ENCODE measurements around the gene C17orf67.
A peak's percentile ranks its signal among the peaks of the same experiment; 100 is the strongest.

The C17orf67 gene

DNA sequence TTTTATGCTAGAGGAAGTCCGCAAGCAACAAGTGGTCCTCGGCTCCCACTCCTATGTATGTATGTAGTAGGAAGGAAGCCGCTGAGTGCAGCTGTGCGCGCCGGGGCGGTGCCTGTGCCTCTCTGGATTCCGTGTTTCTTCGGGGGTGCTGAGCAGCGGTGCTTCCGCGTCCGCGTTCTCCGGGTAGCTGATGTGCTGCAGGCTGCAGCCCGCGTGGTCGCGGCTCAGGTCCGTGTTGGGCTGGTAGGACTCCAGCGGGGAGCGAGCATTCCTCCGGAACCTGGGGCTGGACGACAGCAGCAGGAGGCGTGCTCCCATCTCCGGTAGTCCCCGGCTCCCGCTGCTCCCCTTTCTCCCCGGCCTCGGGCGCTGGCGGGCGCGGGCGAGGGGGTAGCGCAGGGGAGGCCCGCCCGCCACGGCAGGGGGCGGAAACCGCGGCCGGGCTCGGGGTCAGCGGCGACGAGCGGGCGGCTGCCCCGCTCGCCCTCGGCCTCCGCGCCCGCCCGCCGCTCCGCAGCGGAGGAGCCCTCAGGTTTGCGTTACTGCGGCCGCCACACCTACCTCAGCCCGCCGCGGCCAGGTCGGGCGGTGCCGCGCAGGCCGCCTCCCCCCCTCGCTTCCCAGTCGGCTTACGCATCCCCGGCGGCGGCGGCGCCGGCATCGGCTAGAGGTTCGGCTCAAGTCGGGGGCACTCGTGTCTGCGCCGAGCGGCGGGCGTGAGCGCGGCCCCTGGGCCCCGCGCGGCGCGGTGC lies 487 bp downstream of the C17orf67 start:
- peak in 32 of 51 donors; percentile 7 to 62 (median 34) for DNase-seq

GRCh38 chr17:56832446-56832845 lies 1.3 kb downstream of the C17orf67 start:
- DNase-seq, result no peak

DNA sequence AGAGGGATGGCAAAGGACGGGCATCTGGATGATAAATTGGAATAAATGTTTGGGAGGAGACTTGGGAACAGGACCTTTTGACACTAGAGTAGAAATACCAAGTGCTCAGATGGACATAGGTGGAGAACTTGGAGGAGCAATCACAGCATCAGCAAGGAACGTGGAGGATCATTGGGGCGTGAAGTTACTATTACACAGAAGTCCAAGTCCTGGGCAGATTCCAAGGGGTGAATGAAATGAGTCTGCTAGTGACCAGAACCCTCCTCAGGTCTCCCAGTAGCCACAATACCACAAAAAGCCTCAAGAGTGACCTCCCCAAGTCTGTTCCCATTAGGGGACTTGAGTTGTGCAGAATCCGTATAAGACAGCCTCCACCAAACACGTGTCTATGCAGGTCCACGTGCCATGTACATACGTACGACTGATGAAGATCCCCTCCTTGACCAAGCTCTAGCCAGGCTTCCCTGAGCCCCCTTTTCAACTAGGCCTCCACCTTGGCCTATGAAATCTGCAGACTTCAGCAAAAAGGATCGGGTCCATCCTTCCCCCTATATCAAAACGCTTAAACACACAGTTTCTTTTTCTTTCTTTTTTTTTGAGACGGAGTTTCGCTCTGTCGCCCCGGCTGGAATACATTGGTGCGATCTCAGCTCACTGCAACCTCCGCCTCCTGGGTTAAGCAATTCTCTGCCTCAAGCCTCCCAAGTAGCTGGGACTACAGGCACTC lies 2.2 kb downstream of the C17orf67 start:
- no peak for DNase-seq

DNA sequence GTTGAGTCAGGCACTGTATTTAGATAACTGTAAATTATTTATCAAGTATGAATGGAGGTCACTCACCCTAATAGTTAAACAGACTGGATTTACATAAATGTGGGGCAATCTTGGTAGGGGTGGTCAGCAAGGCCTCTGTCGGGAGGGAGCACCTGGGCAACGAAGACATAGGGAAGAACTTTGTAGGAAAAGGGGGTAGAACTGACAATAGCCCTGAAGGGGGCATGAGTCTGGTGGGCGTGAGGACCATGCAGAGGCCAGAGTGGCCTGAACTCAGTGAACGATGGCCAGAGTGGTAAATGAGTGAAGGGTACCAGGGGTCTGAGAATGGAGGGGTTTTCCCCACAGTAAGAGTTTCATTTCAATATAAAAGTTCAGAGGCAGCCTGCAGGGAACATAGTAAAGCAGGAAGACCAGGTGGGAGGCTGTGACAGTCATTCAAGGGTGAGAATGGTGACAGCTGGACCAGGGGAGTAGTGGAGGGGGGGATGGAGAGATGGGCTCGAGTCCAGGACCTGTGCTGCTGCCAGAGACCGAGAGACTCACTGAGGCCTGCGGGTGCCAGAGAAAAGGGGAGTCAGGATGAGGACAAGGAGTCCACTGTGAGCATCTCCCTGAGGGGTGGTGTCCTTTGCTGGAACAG lies 2.9 kb downstream of the C17orf67 start:
- no peak for DNase-seq

DNA sequence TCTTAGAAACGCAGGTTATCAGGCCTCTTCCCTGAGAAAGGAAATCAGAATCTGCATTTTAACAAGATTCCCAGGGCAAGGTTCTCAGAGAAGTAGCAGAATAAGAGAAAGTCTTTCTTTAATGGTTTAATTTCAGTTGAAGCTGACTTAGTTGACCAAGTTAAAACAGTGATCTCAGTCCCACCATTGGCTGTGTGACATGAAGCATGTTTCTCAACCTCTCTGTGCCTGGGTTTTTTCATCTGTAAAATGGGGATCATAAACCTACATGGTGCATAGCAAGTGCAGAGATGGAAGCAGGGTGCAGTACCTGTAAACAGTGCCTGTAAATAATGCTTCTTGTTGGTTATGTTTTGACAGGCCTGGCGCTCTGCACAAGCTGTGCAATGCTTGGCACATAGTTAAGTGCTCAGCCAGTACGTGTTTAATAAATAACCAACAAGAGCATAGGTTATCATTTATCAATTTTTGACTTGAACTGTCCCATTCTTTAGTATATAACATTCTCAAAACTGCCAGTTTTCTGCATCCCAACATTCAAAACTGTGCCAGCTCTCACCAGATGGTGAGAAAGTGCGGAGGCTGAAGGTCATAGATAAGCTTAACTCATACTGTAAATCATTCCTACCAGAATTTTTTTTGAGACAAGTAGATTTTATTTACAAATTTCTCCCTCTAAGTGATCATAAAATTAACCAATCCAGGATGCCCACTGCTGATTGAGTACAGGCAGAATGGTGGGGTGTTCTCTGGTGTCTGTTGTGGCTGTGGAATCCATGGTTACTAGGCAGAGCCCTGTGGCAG lies 6.9 kb downstream of the C17orf67 start:
- no peak for DNase-seq

GRCh38 chr17:56824503-56824902 lies 9.2 kb downstream of the C17orf67 start:
- no peak for DNase-seq

- no peak for DNase-seq
Measured at GRCh38 chr17:56823848-56824247, 9.9 kb downstream of the C17orf67 start.

DNA sequence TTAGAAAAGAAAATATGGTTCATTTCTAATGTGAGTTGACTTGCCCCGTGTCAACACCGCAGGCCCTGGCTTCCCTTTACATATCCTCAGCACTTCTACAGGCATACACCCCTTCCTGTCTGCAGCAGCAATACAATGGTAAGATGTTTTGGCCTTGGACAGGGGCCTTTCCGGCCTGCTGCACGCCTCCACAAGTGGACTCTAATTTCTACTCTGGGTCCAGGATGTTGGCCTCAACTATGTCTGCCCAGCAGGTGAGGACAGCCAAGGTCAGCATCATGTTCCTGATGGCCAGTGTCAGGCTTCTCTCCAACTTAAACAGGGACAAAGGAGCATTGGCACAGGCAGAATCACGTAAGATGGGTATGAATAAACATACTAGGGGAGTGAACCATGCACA lies 11.0 kb downstream of the C17orf67 start:
- no peak for DNase-seq

GRCh38 chr17:56821847-56822534 lies 11.7 kb downstream of the C17orf67 start:
- no peak for DNase-seq

DNA sequence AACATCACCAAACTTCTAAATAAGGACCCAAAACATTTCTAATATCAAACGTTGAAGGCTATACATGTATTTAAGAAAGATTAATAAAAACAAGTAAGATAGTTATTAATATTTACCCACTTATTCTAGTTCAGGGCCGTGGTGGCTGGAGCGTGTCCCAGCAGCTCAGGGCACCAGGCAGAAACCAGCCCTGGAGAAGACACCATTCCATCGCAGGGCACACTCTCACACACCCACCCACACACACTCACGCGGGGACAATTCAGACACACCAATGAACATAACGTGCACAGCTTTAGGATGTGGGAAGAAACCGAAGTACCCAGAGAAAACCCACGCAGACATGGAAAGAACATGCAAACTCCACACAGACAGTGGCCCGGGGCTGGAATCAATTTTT lies 13.5 kb downstream of the C17orf67 start:
- no peak for DNase-seq

DNA sequence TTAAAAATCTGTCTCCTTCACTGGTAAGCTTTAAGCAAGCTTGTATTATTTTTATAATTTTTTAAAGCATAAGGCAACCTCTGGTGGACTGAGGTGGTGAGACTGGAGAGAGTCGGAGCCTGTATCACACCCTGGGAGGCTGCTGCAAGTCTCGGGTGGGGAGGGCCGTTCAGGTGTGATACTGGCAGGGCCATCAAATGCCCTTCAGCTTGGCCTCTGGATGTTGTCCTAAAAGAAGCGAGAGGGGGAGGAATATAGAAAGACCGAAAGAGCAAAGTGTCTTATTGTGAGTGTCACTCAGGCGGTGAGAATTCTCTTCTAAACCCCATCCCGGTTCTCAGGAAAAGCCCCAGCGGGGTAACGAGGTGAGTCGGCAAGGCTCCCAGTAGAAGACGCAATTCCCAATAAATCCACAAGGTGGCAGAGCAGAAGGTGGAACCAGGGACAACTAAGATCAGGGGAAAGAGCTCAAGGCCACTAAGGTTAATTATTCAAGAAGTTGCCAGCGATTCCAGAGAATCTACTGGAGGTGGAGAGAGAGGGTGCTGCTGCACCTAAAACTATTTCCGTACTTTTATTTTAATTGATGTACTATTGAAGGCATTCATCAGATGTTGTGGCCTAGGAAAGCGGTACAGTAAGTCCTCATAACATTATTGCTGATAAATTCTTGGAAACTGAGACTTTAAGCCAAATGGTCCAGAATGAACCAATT lies 14.1 kb downstream of the C17orf67 start:
- peak in 30 of 51 donors; percentile 2 to 66 (median 16) for DNase-seq

DNA sequence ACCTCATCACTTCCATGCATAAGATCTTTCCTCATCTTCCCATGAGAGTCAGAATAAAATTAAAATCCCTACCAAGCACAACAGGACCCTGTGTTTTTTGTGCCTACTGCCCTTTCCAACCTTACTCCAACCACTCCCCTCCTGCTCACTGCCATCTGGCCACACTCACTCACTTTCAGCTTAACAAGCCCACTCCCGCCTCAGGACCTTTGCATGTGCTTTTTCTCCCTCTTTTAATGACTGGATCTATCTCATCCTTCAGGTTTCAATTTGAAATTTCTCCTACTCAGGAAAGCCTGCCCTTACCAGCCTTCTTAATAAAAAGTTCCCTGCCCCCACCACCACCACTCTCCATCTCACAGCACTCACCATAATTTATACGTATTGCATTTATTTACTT lies 14.7 kb downstream of the C17orf67 start:
- no peak for DNase-seq

DNA sequence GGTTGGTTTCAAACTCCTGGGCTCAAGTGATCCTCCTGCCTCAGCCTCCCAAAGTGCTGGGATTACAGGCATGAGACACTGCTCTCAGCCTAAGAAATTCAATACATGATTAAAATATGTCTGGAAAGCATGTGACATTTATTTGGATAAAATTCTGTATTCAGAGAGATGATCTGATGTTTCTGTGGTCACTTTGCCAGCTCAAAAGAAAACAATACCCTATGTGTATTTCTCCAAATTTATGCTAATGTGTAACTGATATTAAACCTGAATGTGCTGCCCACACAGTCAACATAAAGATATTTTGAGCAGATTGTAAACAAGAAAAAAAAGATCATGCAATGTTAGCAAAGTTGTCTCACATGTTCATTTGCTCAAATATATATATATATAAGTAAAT lies 16.7 kb downstream of the C17orf67 start:
- DNase-seq, result no peak

GRCh38 chr17:56815711-56816110 lies 18.0 kb downstream of the C17orf67 start:
- no peak for DNase-seq

GRCh38 chr17:56812901-56813388 lies 20.8 kb downstream of the C17orf67 start:
- no peak for DNase-seq

- no peak for DNase-seq
Measured at GRCh38 chr17:56810891-56811775, 22.6 kb downstream of the C17orf67 start.

DNA sequence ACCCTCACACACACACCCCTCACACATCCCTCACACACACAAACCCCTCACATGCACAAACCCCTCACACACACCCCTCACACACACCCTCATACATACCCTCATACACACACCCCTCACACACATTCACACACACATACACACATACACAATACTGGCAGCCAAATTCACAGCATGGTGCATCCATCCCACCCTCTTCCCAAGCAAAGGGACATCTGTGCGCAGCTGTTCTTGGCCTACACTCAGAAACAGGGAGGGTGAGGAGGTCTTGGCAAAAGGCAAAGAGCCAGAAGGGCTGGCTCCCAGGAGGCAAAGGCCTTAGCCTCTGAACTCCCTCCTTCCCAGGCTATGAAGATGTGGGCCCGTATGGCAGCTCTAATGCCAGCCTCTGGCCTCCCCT lies 23.4 kb downstream of the C17orf67 start:
- DNase-seq, result no peak

DNA sequence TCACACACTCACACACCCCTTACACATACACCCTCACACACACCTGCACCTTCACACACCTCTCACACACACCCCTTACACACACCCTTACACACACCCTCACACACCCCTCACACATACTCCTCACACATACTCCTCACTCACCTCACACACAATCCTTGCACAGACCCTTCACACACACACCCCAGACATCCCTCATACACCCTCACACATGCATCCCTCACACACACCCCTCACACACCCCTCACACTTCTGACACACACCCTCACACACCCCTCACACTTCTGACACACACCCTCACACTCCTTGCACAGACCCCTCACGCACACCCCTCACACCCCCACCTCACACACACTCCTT lies 23.9 kb downstream of the C17orf67 start:
- no peak for DNase-seq

DNA sequence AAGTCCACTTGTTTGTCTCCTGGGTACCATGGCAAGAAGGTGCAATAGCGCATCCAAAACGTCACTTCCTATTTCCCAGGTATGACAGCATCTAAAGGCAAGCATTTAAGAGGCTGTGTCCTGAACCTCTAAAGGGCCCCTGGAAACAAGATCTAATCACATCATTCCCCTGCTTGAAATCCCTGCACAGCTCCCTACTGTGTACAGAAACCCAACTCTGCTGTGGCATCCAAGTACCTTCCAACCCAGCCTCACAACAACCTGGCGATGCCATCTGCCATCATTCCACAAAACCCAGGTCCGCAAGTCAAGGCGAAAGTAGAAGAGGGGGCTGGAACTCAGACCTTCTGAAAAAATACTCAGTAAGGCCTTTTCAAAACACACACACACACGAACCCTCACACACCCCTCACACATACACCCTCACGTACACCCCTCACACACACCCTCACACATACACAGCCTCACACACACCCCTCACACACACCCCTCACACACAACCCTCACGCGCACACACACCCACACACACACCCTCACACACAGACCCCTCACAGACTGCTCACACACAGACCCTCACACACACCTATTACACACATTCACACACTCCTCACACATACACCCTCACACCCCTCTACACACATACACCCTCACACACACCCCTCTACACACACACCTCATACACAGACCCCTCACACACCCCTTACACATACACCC lies 24.5 kb downstream of the C17orf67 start:
- DNase-seq, result no peak

All from hypothalamus (tissue), 51 donors.